Measurements from ENCODE around the gene MDK.

MDK gene

GRCh38 chr11:46381048-46381818 is at the start of gene MDK:
Gene MDK (plus strand): TSS chr11:46381669. CDS start chr11:46382058, 389 bp downstream.
- no peak for DNase-seq

DNA sequence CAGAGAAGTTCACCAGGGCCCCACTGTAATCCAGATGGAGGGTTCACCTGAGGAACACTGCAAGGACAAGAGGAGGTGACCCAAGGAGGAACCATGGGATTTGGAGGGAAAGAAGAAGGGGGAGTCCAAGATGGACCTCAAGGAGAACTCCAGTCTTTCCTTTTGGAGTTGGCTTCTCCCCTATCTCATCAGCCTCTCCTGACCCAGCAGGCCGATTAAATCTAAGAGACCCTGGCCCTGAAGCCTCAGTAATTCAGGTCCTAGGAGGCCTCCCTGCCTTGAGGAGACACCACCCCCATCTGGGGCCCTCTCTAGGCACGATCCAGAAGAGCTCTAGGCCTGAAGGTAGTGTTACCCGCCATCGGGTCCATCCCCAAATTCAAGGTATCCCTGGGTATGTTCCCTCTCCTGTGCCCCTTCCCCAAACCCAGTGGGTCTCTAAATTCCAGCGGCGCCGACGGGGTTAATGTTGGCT is 49.3 kb upstream of the MDK start:
- DNase-seq: no peak

- no peak for DNase-seq
Observed at GRCh38 chr11:46332568-46333393, 48.7 kb upstream of the MDK start.

DNA sequence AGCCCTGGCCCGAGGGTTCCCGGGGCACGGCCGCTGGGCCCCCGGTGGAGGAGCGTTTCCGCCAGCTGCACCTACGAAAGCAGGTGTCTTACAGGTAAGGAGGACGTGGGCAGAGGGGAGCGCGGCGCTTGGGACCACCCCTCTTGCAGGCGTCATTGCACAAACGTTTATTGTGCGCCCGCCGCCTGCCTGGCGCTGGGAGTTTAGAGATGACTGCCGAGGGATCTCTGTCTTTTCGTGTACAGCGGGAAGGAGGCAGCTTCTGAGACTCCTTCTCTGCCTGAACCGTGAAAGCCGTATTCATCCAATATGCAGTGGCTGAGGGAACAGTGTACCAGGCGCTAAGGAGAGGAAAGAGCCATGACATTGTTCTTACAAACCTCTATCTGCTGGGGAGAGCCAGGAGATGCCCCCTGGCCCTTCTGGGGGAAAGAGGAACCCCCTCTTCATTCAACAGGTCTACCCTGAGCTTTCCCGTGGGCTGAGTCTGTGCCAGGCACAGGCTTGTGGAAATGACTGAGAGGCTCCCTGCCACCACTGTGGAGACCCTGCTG is 48.0 kb upstream of the MDK start:
- no peak for DNase-seq

DNA sequence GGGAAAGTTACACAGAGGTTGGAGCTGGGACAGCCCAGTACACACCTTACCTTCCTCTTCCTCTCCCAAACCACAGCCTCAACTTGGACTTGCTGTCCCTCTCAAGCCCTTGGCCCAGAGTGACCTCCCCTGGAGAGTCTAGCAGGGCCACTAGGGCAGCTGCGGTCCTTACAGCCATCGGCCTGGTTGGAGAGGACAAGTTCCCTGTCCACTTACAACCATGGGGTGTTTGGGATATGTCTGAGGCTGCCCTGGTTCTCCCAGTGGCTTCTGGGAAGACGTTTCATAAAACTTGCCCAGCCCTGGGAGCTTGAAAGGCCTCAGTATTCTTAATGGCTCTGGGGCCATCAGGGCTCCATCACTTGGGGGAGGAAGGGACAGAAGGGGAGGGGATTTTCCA is 47.3 kb upstream of the MDK start:
- DNase-seq: no peak

- no peak for DNase-seq
Observed at GRCh38 chr11:46335271-46335670, 46.2 kb upstream of the MDK start.

DNA sequence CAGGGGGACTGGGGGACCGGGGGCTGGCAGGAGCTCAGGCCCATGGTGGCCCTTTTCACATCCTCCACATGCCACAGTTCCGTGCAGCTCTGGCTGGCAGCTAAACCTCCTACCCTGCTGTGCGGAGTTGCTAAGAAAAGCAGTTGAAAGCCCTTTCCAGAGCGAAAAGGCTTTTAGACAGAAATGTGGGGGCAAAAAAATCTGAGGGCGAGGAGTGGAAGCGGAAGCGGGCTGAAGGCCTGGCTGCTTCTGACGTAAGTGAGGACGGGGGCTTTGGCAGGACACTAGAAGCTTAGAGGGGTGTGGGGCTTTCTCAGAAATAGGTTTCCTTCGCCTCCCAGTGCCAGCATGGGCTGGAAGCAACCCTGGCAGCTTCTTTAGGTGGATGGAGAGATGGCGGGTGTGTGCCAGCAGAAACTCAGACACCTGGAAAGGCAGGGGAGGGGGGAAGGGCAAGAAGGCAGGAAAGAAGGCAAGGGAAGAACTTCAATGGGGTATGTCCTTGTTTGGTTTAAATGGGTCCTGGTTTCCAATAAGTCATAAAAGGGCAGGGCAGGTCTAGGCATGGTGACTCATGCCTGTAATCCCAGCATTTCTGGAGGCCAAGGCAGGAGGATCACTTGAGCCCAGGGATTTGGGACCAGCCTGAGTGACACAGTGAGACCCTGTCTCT is 45.4 kb upstream of the MDK start:
- DNase-seq: no peak

DNA sequence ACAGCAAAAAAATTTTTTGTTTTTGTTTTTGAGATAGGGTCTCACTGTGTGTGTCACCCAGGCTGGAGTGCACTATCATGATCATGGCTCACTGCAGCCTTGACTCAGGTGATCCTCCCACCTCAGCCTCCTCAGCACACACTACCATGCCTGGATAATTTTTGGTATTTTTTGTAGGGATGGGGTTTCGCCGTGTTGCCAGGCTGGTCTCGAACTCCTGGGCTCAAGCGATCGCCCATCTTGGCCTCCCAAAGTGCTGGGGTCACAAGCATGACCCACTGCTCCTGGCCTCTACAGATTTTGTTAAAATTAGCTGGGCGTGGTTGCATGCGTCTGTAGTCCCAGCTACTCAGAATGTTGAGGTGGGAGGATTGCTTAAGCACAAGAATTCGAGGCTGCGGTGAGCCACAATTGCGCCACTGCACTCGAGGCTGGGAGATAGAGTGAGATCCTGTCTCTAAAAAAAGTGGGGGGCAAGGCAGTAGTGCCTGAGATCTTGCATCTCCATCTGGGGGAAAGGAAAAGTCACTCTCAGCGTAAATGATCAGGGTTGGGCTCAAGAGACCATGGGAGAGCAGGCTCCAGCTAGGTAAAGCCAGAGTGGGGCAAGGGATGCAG is 44.8 kb upstream of the MDK start:
- no peak for DNase-seq

GRCh38 chr11:46337626-46338345 is 43.7 kb upstream of the MDK start:
- DNase-seq: no peak

- no peak for DNase-seq
Observed at GRCh38 chr11:46338636-46338987, 42.9 kb upstream of the MDK start.

- peak; percentile 58 for DNase-seq
Observed at GRCh38 chr11:46338988-46339666, 42.3 kb upstream of the MDK start.

DNA sequence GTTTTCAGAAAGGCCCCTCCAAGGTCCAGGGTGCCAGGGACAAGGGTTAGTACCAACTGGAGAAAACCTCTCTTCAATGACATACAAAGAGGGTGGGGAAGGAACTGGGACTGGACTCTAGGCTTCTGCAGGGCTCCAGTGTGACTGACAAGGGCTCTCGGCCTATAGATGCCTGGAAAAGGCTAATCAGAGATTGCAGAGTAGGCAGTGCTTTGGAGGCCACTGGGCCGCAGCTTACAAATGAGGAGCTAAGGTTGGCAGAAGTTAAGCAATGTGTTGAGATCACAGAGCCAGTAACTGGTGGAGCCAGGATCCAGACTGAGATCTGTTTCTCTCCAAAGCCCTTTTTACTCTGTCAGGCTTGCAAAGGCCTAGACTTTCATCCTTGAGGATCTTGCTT is 41.7 kb upstream of the MDK start:
- no peak for DNase-seq

- no peak for DNase-seq
Observed at GRCh38 chr11:46341454-46341853, 40.0 kb upstream of the MDK start.

DNA sequence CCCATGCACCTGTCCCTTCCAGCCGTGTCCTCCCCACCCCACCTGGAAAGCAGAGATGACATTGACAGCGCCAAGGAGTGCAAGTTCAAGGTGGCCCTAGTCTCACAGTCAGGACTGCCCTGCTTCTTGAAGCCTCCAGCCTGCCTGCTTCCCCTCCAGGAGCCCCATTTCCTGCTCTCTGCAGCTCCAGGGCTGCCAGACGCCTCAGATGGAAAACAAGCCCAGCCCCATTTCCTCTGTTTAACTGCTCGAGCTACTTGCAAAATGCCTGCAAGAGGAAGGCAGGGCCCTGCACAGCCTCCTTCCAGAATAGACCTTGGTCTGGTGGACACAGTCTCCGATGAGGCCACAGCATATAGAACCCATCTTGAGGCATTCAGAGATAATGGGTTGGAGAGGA is 39.2 kb upstream of the MDK start:
- DNase-seq: no peak

DNA sequence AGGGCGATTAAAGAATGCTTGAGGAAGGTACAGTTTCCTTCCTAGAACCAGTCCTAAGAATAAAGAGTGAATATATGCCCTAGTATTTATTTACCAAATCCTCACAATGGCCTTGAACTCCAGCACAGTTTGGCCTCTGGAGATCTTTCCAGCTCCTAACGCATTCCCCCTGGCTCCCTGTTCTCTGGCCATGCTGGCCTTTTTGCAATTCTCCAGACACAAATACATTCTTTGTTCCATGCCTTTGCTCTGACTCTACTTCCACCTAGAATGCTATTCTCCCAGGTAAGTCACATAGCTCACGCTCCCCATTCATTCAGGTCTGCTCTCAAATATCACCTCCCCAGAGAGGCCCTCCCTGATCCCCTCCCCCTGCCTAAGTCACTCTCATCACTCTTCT is 37.9 kb upstream of the MDK start:
- DNase-seq: no peak

DNA sequence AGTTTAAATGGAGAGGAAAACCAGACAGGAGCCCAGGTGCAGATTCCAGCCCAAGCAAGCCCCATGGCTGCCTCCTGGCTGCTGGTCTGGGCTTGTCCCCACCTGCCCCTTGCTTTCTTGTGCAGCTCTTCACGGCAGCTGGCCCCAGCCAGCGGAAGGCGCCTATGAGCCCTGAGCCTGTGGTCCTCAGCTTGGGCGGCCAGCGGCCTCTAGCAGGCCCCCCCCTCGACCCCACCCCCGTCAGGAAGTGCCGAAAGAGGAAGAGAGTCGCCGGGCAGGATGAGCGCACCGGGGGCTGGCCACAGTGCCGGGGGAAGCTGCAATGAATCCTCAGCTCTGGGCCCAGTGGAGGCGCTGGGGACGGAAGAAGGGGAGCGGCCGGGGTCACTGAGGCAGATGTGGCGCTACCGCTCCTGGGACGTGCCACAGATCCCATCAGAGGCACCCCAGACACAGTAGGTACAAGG is 36.3 kb upstream of the MDK start:
- no peak for DNase-seq

DNA sequence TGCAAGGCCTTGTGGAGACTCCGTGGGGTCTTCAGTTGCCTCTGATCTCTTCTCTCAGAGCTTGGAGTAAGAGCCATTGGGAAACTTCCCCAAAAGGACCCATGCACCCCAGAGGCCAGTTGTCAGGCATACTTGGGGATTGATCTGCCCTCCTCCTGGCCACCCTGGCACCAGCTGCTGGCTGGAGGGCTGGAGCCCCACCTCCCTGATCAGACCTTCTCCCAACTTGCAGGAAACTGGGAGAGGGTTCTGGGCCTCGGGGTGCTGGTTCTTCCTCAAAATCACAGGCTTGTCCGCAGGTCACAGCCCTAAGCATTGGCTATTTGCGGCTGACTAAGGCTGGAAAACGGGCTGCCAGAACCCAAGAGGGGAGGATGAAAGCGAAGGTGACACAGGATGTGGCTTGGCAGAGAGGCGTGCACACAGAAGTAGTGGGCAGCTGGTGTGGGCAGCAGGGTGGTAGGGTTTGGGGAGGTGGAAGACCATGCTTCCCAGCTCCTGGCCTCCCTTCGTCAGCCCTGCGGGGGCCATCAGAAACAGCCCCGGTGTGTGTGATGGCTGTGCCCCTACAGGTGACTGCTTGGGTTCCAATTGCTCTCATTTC is 35.5 kb upstream of the MDK start:
- no peak for DNase-seq

- peak; percentile 24 for DNase-seq
Observed at GRCh38 chr11:46346886-46347636, 34.4 kb upstream of the MDK start, which contains the start of gene DGKZ. Gene DGKZ (plus strand): TSS chr11:46347463. CDS start chr11:46347660, 197 bp downstream.

GRCh38 chr11:46347637-46348311 is 33.7 kb upstream of the MDK start:
- DNase-seq: no peak

Data from NCI-H1694 treated with DMSO at 0.1 percent for 48 hours (cell line).